Nucleus accumbens (tissue), 56 donors: ENCODE data around the gene NPFF.
"Not testable (repeated sequence)": the region's sequence is repeated elsewhere in the genome, so short reads cannot be mapped to it uniquely, and the experiment has no call there.

Experiments used
- DNase-seq, 56 donors: peaks; one replicate each; lab custom pipeline; 2025; lab: John Stamatoyannopoulos, UW

The NPFF gene

GRCh38 chr12:53506881-53507602, at the start of gene NPFF:
Gene NPFF, minus strand, starts transcription at chr12:53507484. Its CDS starts 10 bp downstream, at chr12:53507474.
- no peak for DNase-seq

GRCh38 chr12:53552361-53553327, 45.4 kb upstream of the NPFF start:
- DNase-seq, result peak in 1 of 56 donors; percentile 9

- peak in 2 of 56 donors; percentile 5 to 8 for DNase-seq
Measured at GRCh38 chr12:53551889-53552291, 44.6 kb upstream of the NPFF start.

GRCh38 chr12:53550595-53550994, 43.3 kb upstream of the NPFF start:
- no peak for DNase-seq

GRCh38 chr12:53550131-53550530, 42.8 kb upstream of the NPFF start:
- DNase-seq, result not testable (repeated sequence)

GRCh38 chr12:53548354-53548753, 41.1 kb upstream of the NPFF start:
- DNase-seq, result not testable (repeated sequence)

- peak in 49 of 56 donors; percentile 3 to 78 (median 42) for DNase-seq
Measured at GRCh38 chr12:53543539-53543938, 36.3 kb upstream of the NPFF start.

GRCh38 chr12:53539526-53539925, 32.2 kb upstream of the NPFF start:
- DNase-seq, result no peak

DNA sequence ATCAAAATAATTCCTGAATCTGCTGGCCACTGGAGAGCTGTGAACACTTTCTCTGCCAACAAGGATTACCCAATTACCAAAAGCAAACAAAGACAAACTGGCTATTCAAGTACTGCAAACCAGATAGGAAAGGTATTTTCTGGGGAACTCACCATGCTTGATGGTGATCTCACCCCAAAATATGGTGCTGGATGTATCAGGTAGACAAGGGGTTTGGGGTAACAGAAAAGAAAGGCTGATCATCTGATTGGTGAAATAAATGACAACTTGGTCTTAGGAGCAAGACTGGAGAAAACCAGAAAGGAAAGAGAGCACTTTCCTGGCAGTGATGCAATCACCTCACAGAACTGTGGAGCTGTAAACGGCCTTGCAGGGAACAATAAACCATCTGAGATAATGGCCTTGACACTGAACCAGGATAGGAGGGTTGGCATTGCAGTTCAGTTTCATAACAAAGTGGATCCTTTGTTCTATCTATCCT, 31.0 kb upstream of the NPFF start:
- DNase-seq, result peak in 11 of 56 donors; percentile 3 to 52 (median 13)

DNA sequence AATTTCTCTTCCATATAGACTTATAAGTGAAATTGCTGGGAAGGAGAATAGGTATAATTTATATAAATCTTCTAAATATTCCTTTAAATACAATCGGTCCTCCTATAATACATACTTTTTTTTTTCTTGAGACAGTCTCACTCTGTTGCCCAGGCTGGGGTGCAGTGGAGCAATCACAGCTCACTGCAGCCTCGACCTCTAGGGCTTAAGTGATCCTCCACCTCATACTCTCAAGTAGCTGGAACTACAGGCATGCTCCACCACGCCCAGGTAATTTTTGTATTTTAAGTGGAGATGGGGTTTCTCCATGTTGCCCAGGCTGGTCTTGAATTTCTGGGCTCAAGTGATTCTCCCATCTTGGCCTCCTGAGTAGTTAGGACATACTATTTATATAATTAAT, 29.7 kb upstream of the NPFF start:
- DNase-seq, result no peak

DNA sequence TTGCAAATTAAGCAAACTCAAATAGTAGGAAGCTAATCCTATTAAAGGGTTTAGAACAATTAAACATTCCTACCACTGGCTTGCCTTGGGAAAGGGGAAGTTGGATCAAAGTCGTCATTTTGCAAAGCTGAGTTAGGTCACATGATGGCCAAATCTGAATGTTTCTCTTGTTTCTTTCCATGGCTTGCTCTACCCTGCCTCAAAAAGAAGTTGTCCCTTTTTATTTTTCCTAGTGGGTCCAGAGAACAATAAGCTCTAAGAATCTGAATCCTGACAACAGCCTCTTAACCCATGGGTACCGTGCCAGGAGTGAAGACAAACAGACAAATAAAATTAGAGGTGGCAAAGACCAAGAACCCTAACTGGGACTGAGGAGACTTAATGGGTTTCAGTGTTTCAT, 26.2 kb upstream of the NPFF start:
- peak in 5 of 56 donors; percentile 3 to 31 (median 11) for DNase-seq

DNA sequence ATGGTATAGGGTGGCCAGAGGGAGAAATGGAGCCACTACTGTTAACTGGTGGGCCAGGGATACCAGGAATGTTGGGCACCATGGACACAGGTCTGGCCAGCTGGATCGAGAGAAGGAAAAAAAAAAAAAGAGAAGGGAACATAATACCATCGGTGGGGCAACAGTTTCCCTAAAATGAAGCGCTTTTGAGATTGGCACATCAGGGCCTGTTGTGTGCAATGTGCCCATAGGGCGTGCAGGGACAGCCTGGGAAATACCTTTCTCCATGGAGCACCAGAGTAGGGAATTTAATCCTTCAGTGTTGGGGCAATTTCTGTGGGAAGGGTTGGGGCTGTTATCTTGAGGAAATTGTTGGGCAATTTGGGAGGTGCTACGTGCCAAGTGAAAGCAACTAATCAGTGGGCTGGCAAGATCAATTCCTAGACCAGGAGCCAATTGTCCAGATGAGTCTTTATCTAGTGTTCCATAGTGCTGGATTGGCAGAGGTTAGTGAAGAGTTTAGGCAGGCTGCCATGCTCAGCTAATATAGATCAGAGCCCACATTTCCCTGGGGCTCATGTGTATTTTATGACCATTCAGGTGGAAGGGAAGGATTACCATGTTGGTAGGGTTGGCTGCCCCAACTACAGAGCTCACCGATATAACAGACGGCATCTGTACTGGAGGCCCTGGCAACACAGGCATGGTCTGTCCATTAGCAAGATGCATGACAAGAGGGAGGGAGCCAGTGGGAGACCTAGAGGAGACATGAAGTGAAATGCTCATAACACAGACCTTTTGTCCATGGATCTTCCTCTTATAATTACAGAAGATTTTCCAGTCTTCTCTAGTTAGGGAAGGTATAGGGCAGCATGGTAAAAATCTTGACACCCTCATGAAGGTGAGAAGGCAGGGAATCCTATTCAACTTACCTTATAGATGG, 25.5 kb upstream of the NPFF start:
- no peak for DNase-seq

DNA sequence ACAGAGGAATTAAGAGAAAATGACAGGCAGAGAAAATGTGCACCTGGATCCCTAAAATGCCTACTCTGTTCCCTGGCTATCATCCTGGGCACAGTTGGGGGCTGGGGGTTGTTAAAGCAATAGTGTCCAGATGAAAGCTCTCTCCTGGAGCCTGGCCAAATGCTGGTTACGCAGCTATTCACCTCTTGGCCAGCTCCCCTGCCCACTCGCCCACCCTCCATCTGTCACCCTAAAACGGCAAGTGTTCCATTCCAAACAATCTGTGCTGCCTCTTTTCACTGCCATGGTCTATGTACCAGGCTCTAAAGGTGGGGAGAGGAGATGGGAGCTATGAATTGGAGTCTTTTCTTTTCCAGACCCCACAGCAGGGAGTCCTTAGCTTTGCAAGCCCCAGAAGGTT, 24.7 kb upstream of the NPFF start:
- no peak for DNase-seq

DNA sequence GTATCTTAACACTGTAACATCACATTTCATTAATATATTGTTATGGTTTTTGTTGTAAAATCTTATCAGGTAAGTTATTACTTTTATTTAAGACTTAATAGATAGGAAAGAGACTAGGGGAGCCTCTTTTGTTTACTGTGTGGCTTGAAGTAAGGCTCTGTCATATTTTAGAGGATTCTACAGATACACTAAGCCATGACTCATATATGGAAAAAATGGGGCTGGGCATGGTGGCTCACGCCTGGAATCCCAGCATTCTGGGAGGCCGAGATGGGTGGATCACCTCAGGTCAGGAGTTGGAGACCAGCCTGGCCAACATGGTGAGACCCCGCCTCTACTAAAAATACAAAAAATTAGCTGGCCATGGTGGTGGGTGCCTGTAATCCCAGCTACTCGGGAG, 23.6 kb upstream of the NPFF start:
- DNase-seq, result no peak

- no peak for DNase-seq
Measured at GRCh38 chr12:53530061-53530460, 22.8 kb upstream of the NPFF start.

GRCh38 chr12:53524476-53524875, 17.2 kb upstream of the NPFF start:
- DNase-seq, result no peak

DNA sequence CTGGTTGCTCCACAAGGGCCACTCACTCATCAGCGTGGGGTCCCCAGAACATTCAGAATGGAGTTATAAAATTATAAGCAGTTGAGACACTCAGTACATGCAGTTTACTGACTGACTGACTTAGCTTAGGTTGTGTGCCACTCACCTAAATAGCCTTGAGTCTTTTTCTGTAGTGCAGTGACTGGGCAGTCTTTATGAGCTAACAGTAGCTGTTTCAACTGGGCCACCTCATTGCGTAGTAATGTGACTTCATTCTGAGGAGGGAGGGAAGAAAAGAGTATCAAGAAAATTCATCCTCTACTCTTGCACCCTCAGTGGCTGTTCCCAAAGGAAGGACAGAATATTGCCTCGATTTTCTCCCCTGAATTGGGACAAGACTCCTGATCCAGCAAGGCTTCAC, 15.8 kb upstream of the NPFF start:
- DNase-seq, result no peak

GRCh38 chr12:53518381-53518780, 11.1 kb upstream of the NPFF start:
- DNase-seq, result no peak

DNA sequence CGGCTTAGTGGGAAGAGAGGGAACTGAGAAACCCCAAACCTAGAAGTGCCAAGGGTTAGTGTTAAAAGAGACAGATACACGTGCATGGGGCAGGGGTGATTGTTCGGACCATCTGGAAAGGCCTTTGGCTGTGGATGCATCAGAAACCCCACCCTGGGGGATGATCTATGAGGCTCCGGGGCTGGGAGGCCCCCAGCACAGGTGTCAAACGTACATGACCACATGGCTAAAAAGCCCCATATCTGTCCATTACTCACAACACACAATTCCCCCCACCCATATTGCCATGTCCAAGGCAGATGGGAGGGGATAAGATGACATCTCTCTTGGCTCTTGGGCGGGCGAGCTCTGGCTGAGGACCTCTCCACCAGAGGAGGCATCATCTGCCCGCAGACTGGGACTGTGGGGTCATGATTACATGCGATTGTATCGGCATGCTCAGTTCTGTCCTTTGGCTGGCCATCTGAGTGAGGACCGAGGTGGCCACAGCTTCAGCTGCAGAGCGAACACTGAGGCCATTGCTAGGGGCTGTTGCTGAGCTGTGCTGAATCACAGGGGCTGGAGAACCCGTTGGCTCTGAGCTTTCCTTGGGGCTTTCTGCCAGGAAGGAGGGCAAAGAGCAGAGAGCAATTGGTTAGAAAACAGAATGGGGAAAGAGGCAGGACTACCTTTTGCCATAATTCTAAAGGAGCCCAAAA, 9.6 kb upstream of the NPFF start:
- no peak for DNase-seq

GRCh38 chr12:53515291-53515680, 8.0 kb upstream of the NPFF start:
- no peak for DNase-seq
